GM12892 (cell line): ENCODE measurements around the gene OR52J3.

Source experiments
- POLR2AphosphoS5 ChIP-seq: IDR thresholded peaks from 2 replicates; pipeline ENCODE4 v1.6.1; 2011; ENCODE audit warnings: low read depth, low read length, control low read depth
- TAF1 ChIP-seq: IDR thresholded peaks from 2 replicates; pipeline ENCODE4 v1.6.1; 2011; ENCODE audit warnings: low read depth, mild to moderate bottlenecking, control low read depth, low read length, borderline replicate concordance

DNA sequence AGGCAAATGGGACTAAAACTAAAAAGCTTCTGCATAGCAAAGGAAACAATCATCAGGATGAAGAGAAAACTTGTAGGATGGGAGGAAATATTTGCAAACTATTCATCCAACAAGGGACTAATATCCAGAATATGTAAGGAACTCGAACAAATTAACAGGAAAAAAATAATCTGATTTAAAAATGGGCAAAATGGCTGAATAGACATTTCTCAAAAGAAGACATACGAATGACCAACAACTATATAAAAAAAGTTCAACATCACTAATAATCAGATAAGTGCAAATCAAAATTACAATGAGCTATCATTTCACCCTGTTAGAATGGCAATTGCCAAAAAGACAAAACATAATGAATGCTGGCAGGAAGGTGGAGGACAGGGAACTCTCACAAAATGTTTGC, 35.1 kb downstream of the OR52J3 start:
- TF ChIP-seq POLR2AphosphoS5 (no peak), TAF1 (no peak)
